ENCODE data around the gene NEU2. TPM values are rescaled to one million over a fixed set of nuclear protein-coding genes. Genes with fewer than 3 reads are reported as not detected.

Gene NEU2
- total RNA-seq, 1 experiment from 2014 or later = not detected

DNA sequence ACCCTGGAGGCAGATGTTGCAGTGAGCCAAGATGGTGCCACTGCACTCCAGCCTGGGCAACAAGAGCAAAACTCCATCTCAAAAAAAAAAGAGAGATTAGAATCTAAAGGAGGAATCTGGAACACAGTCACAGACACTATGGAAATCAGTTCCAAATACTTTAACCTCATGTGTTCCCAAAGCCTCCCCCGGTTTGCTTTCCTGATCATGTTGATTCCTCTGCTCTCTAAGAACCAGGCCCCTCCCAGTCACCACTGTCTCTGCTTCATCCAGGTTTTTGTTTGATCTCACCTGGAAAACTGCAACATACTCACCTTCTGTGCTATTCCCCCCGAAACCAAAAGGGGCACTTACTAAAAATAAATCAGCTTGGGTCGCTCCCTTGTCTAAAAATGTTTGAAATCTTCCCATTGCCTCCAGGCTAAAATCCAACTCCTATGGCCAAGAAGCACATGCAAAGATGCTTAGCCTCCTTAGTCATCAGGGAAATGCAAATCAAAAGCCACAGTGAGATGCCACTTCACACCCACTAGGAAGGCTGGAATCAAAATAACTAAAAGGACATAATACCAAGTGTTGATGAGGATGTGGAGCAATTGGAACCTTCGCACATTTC is 6.2 kb upstream of the NEU2 start:
- in situ Hi-C loops (cut with HindIII; ENCODE audit: low pct_unique_long_range_greater_than_20kb, low sequenced_read_pairs) = no loop called here
- DNase-seq (ENCODE audit: low read depth) = peak; percentile 29

DNA sequence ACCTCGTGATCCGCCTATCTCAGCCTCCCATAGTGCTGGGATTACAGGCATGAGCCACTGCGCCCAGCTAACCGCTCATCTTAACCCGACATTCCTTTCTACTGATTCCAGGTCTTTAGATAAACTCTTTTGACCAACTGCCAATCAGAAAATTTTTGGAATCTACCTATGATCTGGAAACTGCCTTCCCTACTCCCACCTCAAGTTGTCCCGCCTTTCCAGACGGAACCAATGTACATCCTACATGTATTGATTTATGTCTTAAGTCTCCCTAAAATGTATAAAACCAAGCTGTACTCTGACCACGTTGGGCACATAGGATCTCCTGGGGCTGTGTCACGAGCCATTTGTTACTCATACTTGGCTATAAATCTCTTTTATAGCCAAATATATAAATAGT is 3.2 kb upstream of the NEU2 start:
- in situ Hi-C loops (cut with HindIII; ENCODE audit: low pct_unique_long_range_greater_than_20kb, low sequenced_read_pairs) = no loop called here
- no peak for DNase-seq (ENCODE audit: low read depth)

DNA sequence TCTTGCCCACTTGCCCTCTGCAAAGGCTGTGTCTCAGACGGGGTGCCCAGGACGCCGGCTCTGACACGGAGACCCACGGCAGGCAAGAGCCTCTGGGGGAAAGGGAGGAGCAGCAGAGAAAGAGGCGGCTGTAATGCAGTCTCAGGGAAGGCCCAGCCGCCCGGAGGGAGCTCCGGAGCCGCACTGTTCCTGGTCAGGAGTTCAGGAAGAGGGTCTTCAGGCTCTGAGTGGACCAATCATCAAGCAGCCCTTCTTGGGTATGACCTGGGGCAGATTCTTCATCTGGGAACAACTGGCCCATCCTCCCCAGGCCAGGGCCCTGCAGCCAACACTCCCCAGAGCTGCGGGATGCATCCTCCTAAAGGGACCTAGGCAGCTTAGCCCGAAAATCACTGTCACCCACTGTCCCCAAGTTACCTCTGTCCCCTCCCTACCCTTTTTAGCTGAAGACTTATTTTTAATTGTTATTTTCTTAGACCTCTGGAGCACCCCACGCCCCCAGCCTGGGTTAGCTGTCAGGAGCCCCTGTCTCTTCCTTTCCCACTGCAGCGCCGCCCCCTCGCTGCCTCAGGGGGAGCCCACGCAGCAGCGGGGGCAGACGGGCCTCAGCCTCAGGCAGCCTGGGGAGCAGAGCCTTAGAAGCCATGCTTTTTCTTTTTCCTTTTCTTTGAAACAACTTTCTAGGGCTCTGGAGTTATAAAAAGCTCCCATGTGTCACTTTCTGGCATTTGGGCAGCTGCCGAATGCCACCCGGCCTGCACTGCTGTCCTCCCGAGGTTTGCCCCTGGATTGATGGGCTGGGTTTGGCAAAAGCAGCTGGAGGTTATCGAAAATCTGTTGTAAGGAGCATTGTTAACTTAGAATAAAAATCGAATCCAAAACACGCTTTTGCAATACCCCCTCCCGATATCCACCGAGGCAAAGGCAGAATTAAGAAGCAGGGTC is 644 bp upstream of the NEU2 start:
- in situ Hi-C loops (cut with HindIII; ENCODE audit: low pct_unique_long_range_greater_than_20kb, low sequenced_read_pairs) = no loop called here
- DNase-seq (ENCODE audit: low read depth) = no peak

DNA sequence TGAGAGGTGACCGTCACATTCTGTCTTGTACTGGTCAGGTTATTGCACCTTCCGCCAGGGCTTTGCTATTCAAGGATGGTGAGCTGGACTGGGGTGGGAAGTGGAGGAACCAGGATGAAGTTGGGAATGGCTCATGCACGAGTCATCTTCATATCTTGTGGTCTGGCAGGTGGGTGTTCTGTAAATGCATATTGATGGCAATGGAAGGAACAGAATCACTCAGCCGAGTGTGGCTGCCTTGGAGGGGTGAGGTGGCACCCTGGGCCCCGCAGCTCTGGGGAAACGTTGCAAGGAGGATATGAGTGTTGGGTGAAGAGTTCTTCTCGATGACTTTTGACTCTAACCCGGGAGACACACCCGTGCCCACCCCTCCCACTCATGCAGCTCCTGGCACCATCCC is 1.2 kb downstream of the NEU2 start:
- in situ Hi-C loops (cut with HindIII; ENCODE audit: low pct_unique_long_range_greater_than_20kb, low sequenced_read_pairs) = no loop called here
- no peak for DNase-seq (ENCODE audit: low read depth)

DNA sequence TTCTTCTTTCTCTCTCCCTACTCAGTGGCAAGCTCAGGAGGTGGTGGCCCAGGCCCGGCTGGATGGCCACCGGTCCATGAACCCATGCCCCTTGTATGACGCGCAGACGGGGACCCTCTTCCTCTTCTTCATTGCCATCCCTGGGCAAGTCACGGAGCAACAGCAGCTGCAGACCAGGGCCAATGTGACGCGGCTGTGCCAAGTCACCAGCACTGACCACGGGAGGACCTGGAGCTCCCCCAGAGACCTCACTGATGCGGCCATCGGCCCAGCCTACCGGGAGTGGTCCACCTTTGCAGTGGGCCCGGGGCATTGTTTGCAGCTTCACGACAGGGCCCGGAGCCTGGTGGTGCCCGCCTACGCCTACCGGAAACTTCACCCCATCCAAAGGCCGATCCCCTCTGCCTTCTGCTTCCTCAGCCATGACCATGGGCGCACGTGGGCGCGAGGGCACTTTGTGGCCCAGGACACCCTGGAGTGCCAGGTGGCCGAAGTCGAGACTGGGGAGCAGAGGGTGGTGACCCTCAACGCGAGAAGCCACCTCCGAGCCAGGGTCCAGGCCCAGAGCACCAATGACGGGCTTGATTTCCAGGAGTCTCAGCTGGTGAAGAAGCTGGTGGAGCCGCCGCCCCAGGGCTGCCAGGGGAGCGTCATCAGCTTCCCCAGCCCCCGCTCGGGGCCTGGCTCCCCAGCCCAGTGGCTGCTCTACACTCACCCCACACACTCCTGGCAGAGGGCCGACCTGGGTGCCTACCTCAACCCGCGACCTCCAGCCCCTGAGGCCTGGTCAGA is 1.8 kb downstream of the NEU2 start:
- in situ Hi-C loops (cut with HindIII; ENCODE audit: low pct_unique_long_range_greater_than_20kb, low sequenced_read_pairs) = no loop called here
- no peak for DNase-seq (ENCODE audit: low read depth)

DNA sequence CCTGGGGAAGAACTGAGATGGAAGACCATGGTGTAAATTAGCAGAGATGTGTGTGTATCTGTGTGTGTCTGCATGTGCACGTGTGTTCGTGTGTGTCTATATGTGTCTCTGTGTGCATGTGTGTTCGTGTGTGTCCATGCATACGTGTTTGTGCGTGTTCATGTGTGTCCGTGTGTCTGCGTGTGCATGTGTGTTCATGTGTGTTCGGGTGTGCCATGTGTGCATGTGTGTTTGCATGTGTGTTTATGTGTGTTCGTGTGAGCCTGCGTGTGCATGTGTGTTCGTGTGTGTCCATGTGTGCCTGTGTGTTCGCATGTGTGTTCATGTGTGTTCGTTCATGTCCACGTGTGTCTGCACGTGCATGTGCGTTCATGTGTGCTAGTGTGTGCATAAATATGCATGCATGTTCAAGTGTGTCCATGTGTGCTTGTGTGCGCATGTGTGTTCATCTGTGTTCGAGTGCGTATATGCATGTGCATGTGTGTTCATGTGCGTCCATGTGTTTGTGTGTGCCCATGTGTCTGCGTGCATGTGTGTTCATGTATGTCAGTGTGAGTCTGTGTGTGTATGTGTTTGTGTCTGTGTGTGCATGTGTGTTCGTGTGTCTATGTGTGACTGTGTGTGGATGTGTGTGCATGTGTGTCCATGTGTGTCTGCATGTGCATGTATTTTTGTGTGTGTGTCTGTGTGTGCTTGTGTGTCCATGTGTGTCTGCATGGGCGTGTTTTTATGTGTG is 3.1 kb downstream of the NEU2 start:
- in situ Hi-C loops (cut with HindIII; ENCODE audit: low pct_unique_long_range_greater_than_20kb, low sequenced_read_pairs) = no loop called here
- DNase-seq (ENCODE audit: low read depth) = no peak

DNA sequence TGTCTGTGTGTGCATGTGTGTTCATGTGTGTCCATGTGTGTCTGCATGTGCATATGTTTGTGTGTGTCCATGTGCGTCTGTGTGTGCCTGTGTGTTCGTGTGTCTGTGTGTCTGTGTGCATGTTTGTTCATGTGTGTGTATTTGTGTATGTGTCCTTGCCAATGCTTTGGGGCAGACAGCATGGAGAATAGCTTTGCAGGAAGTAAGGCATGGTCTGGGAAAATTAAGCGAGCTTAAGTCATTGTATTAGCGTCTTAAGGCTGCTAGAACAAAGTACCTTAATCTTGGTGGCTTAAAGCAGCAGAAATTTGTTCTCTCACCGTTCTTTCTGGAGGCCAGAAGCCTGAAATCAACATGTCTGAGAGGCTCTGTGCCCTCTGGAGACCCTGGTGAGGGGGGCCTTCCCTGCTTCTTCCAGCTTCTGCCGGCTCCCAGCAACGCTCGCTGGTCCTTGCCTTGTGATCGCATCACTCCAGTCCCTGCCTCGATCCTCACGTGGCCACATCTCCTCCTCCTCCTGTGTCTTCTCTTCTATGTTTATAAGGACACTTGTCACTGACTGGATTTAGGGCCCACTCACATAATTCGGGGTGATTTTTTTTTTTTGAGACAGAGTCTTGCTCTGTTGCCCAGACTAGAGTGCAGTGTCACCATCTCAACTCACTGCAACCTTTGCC is 3.8 kb downstream of the NEU2 start:
- no peak for DNase-seq (ENCODE audit: low read depth)
- in situ Hi-C loops (cut with HindIII; ENCODE audit: low pct_unique_long_range_greater_than_20kb, low sequenced_read_pairs) = no loop called here

DNA sequence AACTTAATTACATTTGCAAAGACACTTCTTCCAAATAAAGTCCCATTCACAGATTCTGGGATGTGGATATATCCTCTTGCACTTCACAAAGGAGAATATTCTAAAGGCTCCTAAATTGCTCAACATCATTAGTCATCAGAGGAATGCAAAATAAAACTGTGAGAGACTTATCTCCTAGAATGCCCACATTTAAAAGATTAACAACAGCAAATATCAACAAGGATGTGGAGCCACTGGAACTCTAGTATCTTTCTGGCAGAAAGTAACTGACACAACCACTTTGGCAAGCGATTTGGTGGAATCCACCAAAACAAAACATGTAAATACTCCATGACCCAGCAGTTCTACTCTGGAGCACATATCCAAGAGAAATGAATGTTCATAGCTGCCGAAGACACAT is 4.6 kb downstream of the NEU2 start:
- DNase-seq (ENCODE audit: low read depth) = no peak
- in situ Hi-C loops (cut with HindIII; ENCODE audit: low pct_unique_long_range_greater_than_20kb, low sequenced_read_pairs) = no loop called here

DNA sequence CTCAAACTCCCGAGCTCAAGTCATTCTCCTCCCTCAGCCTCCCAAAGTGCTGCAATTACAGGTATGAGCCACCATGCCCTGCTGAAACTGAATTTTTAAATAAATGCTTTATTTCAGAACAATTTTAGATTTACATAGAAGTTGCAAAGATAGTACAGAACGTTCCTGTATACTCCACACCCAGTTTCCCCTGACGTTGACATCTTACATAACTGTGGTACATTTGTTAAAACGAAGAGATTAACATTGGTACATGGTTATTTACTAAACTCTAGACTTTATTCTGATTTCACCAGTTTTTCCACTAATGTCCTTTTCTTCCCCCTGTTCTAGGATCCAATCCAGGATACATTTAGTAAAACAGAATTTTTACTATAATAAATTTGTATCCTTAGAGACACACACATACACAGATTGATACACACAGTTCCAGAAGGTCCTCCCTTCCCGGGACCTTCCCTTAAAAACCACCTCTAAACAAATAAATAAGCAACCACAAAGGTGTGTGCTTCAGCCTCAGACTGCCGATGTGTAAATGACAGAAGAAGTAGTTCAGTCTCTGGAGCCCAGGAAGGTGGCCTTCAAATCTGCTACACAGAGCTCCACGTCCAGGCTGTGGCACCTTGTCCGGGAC is 6.9 kb downstream of the NEU2 start:
- DNase-seq (ENCODE audit: low read depth) = no peak
- in situ Hi-C loops (cut with HindIII; ENCODE audit: low pct_unique_long_range_greater_than_20kb, low sequenced_read_pairs) = no loop called here

DNA sequence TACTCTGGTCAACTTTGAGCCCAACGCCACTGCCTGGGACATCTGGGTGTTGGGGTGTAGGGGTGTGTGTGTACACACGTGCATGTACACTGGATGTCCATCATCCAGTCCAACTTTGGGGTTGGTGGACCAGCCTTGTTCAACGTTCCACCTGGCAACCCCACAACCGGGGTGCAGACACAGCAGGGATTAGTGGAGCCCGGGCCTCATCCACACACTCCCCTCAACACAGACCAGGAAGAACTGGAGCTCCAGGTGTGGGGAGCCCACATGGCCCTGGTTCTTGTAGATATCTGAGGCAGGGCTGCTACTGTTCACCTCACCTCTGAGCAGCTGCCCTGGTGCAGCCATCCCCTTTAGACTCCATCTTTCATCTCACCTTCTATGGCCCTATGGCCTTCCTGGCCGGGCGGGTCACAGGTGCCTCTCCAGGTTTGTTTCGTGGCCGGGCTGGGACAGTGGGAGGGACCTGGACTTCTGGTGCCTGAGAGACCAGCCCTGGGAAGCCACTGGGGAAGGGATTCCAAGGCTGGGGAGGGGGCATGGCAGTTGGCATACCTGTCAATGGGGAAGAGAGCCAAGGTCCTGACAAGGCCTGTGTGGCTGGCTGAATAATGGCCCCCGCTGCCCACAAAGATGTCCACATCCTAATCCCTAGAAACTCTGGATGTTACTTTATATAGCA is 7.5 kb downstream of the NEU2 start:
- in situ Hi-C loops (cut with HindIII; ENCODE audit: low pct_unique_long_range_greater_than_20kb, low sequenced_read_pairs) = no loop called here
- no peak for DNase-seq (ENCODE audit: low read depth)

DNA sequence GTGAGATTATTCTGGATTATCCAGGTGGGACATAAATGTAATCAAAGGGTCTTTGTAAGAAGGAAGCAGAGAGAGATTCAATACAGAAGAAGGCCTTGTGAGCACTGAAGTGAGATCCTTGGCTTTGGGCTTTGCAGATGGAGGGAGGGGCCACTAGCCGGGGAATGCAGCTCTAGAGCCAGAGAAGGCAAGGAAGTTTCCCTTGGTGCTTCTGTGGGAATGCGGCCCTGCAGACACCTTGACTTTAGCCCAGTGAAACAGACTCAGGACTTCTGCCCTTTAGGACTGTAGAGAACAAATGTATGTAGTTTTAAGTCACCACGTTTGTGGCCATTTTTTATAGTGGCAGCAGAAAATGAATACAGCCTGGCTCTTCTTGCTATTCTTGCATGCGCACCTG is 8.1 kb downstream of the NEU2 start:
- DNase-seq (ENCODE audit: low read depth) = no peak
- in situ Hi-C loops (cut with HindIII; ENCODE audit: low pct_unique_long_range_greater_than_20kb, low sequenced_read_pairs) = no loop called here

DNA sequence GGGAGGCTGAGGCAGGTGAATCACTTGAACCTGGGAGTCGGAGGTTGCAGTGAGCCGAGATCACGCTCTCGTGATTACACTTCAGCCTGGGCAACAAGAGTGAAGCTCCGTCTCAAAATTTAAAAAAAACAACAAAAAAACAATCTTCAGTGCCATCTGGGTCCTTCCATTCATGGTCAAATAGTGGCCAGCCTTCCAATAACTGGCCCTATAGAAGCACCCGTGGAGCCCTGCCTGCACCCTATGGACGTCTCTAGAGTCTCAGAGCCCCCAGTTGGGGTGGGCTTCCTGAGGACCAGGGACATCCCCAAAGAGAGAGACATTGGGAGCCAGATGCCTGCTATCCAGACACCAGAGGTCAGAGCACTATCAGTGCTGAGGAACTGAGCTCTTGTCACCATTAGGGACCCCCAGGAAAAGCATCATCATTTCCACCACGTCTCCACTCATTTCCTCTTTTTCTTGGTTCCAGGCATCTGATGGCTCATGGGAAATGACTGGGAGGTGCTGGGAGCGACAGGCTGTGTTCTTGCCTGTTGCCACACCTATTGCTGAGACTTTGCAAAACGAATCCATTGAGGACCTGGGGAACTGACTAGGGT is 9.4 kb downstream of the NEU2 start:
- DNase-seq (ENCODE audit: low read depth) = no peak
- in situ Hi-C loops (cut with HindIII; ENCODE audit: low pct_unique_long_range_greater_than_20kb, low sequenced_read_pairs) = no loop called here

DNA sequence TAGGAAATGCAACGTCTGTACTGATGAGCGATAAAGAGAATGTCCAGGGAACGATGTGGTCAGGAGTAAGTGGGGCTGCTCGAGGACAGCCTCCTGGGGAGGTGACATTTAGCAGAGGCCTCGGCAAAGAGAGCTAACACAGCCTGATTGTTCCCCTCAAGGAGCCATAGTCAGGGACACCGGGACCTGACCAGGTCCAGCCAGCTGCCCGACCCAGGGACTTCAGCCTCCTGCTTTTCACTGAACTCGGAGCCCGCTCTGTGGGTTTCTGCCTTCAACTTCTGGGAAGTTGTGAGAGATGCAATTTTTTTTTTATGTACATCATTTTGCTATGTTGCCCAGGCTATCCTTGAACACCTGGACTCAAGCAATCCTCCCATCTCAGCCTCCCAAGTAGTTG is 10.1 kb downstream of the NEU2 start:
- in situ Hi-C loops (cut with HindIII; ENCODE audit: low pct_unique_long_range_greater_than_20kb, low sequenced_read_pairs) = no loop called here
- no peak for DNase-seq (ENCODE audit: low read depth)

DNA sequence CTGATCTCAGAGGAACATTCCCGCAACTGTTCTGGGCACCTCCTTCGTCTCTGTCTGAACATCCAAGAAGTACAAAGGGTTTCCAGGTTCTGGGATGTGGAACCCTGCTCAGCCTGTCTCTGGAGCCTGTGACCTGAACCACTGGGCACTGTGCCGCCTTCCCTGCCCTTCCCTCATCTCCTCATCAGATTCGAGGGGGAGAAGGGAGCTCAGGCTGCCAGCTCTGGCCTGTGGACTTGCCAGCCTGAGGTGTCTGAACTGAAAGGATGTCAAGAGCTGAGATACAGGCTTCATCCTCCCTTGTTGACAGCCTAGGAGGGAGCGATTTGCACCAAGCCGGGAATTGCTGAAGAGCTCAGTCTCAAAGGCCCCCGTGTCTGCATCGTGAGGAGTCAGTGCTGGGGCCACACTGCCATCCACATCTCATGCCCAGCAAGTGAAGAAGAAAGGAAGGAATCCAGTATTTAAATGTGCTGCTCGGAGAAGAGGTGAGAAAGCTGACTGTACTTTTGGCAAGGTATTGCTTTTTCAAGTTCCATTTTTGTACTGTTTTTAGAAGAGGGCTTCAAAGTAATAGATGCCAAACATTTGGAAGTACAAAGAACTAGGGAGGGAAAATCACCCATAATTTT is 12.6 kb downstream of the NEU2 start:
- DNase-seq (ENCODE audit: low read depth) = no peak
- in situ Hi-C loops (cut with HindIII; ENCODE audit: low pct_unique_long_range_greater_than_20kb, low sequenced_read_pairs) = no loop called here

DNA sequence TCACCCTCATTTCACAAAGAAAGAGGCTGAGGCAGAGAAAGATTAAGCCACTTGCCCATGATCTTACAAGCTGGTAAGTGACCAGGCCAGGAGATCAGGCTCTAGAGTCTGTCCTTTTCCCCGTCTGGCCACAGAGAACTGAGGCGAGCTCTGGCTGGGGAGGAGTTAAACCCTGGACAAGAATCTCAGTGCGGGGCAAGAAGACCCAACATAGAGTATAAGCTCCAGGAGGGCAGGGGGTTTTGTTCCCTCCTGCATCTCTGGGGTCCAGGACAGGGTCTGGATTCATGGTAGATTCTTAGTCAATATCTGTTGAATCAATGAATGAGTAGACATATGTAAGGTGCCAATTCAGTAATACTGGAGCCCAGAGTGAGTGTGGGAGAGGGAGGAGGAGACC is 14.7 kb downstream of the NEU2 start:
- in situ Hi-C loops (cut with HindIII; ENCODE audit: low pct_unique_long_range_greater_than_20kb, low sequenced_read_pairs) = no loop called here
- DNase-seq (ENCODE audit: low read depth) = no peak

DNA sequence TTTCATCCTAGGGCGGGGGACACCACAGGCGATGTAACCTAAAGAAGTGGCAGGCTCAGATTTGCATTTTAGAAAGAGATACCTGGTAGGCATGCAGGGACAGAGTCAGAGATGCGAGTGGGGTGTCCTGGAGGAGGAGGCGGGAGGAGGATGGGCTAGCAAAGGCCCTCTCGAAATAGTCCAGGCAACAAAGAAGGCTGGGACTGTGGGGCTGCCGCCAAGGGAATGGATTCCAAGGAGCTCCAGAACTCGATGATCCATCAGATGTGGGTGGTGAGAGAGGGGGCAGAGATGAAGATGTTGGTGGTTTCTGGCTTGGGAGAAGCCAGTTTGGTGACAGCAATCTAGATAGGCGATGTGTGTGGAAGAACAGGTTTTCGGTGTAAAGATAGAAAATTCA is 15.2 kb downstream of the NEU2 start:
- no peak for DNase-seq (ENCODE audit: low read depth)
- in situ Hi-C loops (cut with HindIII; ENCODE audit: low pct_unique_long_range_greater_than_20kb, low sequenced_read_pairs) = no loop called here

All from Caki2 (cell line).